Esophagus muscularis mucosa (tissue), 4 donors: Measurements from ENCODE around the gene MYPN.

Experiments
- CTCF ChIP-seq, 3 experiments: fragments of 200-600 bp in 2 of 3; fragments of 450-650 bp in 1 of 3; sonication (generic) in 2 of 3; IDR thresholded peaks; one replicate each; pipeline ENCODE4 v1.5.1; 2017 to 2019; ENCODE audit warnings: antibody characterized with exemption in 3 of 3, mild to moderate bottlenecking in 2 of 3, moderate library complexity in 1 of 3
- EP300 ChIP-seq: sonication (generic); formaldehyde crosslinking; IDR thresholded peaks from one replicate; pipeline ENCODE4 v1.6.1; 2017; ENCODE audit warnings: antibody characterized with exemption
- POLR2A ChIP-seq: fragments of 450-650 bp; IDR thresholded peaks from one replicate; pipeline ENCODE4 v1.6.1; 2017; ENCODE audit warnings: antibody characterized with exemption, moderate library complexity, mild to moderate bottlenecking, low read depth

GRCh38 chr10:68105820-68106219, 3.5 kb upstream of the MYPN start:
- TF ChIP-seq CTCF (IDR thresholded peaks at IDR 0.05) (no peak), POLR2A (no peak), EP300 (no peak)
